B cell (primary cell): ENCODE data around the gene ZNF358. TPM values are rescaled to one million over a fixed set of nuclear protein-coding genes. Genes with fewer than 3 reads are reported as not detected.

Experiments
- ATAC-seq: fragments of 200-7000 bp; cut with Tn5 transposase; one replicate; pipeline ENCODE4 v1.10.0; 2021; ENCODE audit warnings: low read depth, mild to moderate bottlenecking, moderate number of reproducible peaks, moderate library complexity
- CTCF ChIA-PET: fragments of 350-600 bp; sonication (Branson Sonifier 250); formaldehyde crosslinking; loops from one replicate; lab custom pipeline; 2021; ENCODE audit warnings: antibody characterized with exemption, inconsistent platforms; lab: Charles Lee
- POLR2A ChIA-PET: fragments of 350-600 bp; sonication (Branson Sonifier 250); formaldehyde crosslinking; loops from one replicate; lab custom pipeline; 2021; ENCODE audit warnings: antibody characterized with exemption; lab: Charles Lee
- DNase-seq: peaks from one replicate; pipeline ENCODE4 v3.0.0; 2013
- H2AFZ ChIP-seq: 2 replicates; pipeline ENCODE4 v1.6.1; 2012; ENCODE audit warnings: mild to moderate bottlenecking, low read depth, low read length; ENCODE audit not compliant: insufficient read depth, poor library complexity, severe bottlenecking
- H3K27ac ChIP-seq, 2 donors: 1 replicate in 1 of 2; 2 replicates in 1 of 2; pipeline ENCODE4 v1.5.1; 2012 to 2013; ENCODE audit warnings: low read length in 2 of 2, mild to moderate bottlenecking in 2 of 2, moderate library complexity in 1 of 2
- H3K27me3 ChIP-seq, 4 experiments: fragments of 200-600 bp in 1 of 4; sonication (generic) in 1 of 4; replicated peaks in 1 of 4; 1 replicate in 2 of 4; 2 replicates in 2 of 4; pipeline versions ENCODE4 v1.6.1 to v1.7.0; 2013 to 2016; ENCODE audit warnings: low read length in 3 of 4, mild to moderate bottlenecking in 2 of 4, mixed read lengths in 1 of 4, moderate library complexity in 1 of 4; ENCODE audit not compliant: insufficient read depth in 4 of 4, control insufficient read depth in 3 of 4; ENCODE audit errors: control extremely low read depth in 1 of 4
- H3K36me3 ChIP-seq, 2 experiments: replicated peaks in 1 of 2; 1 replicate in 1 of 2; 2 replicates in 1 of 2; pipeline versions ENCODE4 v1.6.1 to v1.7.1; 2013; ENCODE audit warnings: low read length in 1 of 2; ENCODE audit not compliant: insufficient read depth in 2 of 2, control insufficient read depth in 1 of 2; ENCODE audit errors: control extremely low read depth in 1 of 2, extremely low read depth in 1 of 2
- H3K4me1 ChIP-seq, 2 donors: fragments of 200-600 bp in 1 of 2; sonication (generic) in 1 of 2; 1 replicate in 1 of 2; 2 replicates in 1 of 2; pipeline versions ENCODE4 v1.5.1 to v1.6.1; 2013 to 2017; ENCODE audit warnings: low read length in 2 of 2; ENCODE audit not compliant: control insufficient read depth in 2 of 2, insufficient read depth in 2 of 2
- H3K4me2 ChIP-seq: replicated peaks from 2 replicates; pipeline ENCODE3; 2012; ENCODE audit warnings: mild to moderate bottlenecking, low read depth, low read length; ENCODE audit not compliant: poor library complexity, severe bottlenecking
- H3K4me3 ChIP-seq, 5 experiments: fragments of 200-600 bp in 1 of 5; sonication (generic) in 1 of 5; 1 replicate in 3 of 5; 2 replicates in 2 of 5; pipeline versions ENCODE4 v1.5.1 to v1.7.0; 2011 to 2016; ENCODE audit warnings: low read length in 4 of 5, mild to moderate bottlenecking in 4 of 5, low read depth in 2 of 5, control low read depth in 1 of 5, moderate library complexity in 1 of 5; ENCODE audit not compliant: insufficient read depth in 1 of 5; ENCODE audit errors: control extremely low read depth in 1 of 5, extremely low read depth in 1 of 5
- H3K79me2 ChIP-seq: fragments of 200-600 bp; sonication (generic); one replicate; pipeline ENCODE4 v1.6.0; 2016; ENCODE audit warnings: low read length; ENCODE audit not compliant: control insufficient read depth, insufficient read depth
- H3K9ac ChIP-seq: fragments of 200-600 bp; sonication (generic); 2 replicates; pipeline ENCODE4 v1.6.1; 2017; ENCODE audit warnings: mild to moderate bottlenecking, low read length, moderate library complexity
- H3K9me3 ChIP-seq, 3 donors: one replicate each; pipeline versions ENCODE4 v1.6.1 to v1.7.1; 2013; ENCODE audit warnings: low read length in 2 of 3; ENCODE audit not compliant: control insufficient read depth in 2 of 3, insufficient read depth in 1 of 3; ENCODE audit errors: control extremely low read depth in 1 of 3
- H4K20me1 ChIP-seq: 2 replicates; pipeline ENCODE4 v1.6.0; 2012; ENCODE audit warnings: mild to moderate bottlenecking, low read length; ENCODE audit not compliant: insufficient read depth, control insufficient read depth, poor library complexity, severe bottlenecking
- H3K27ac Mint-ChIP-seq: one replicate; pipeline ENCODE4 v1.8.0; 2021; ENCODE audit warnings: mixed read lengths
- H3K27me3 Mint-ChIP-seq: one replicate; pipeline ENCODE4 v1.8.0; 2021; ENCODE audit warnings: mixed read lengths
- H3K4me1 Mint-ChIP-seq: one replicate; pipeline ENCODE4 v1.8.0; 2021; ENCODE audit warnings: mixed read lengths
- H3K4me3 Mint-ChIP-seq: one replicate; pipeline ENCODE4 v1.8.0; 2021; ENCODE audit warnings: mixed read lengths
- H3K9me3 Mint-ChIP-seq: one replicate; pipeline ENCODE4 v1.8.0; 2022; ENCODE audit warnings: mixed read lengths; ENCODE audit not compliant: insufficient read depth
- EZH2 ChIP-seq: IDR thresholded peaks from 2 replicates; pipeline ENCODE4 v1.6.1; 2012; ENCODE audit warnings: borderline replicate concordance, low read depth, mild to moderate bottlenecking, moderate library complexity, low read length; ENCODE audit not compliant: insufficient read depth, poor library complexity, severe bottlenecking
- WGBS: methylation state at CpG from one replicate; pipeline ENCODE4 v1.1.5; 2013; ENCODE audit warnings: missing lambda C conversion rate; ENCODE audit not compliant: insufficient coverage; 5-methylcytosine and 5-hydroxymethylcytosine counted together
- intact Hi-C: fragments of 100-400 bp; cut with micrococcal nuclease; formaldehyde crosslinking; loops from one replicate; pipeline ENCODE4 v1.10.0; 2022
- polyA plus RNA-seq: library from polyadenylated mRNA; depleted of rRNA; stranded (reverse); fragments of >200 nt; gene quantifications from 2 replicates; pipeline ENCODE4 v1.2.3, GENCODE V29; 2012
- total RNA-seq, 2 donors: library from RNA; stranded (reverse); fragments of 120-200 nt in 1 of 2; gene quantifications; 1 replicate in 1 of 2; 2 replicates in 1 of 2; pipeline versions ENCODE4 v1.2.3 to v1.2.4, GENCODE V29; 2013 to 2022
- TF ChIP-seq, protein P1 (sequence below): fragments of 200-600 bp; IDR thresholded peaks from one replicate; pipeline ENCODE4 v1.8.0; 2022; ENCODE audit warnings: antibody characterized with exemption, mild to moderate bottlenecking

The ZNF358 gene
- total and polyA plus RNA-seq, 2 donors (not counting 1 experiment from before 2014, with no cell fraction given): 8.5 to 17.5 TPM

DNA sequence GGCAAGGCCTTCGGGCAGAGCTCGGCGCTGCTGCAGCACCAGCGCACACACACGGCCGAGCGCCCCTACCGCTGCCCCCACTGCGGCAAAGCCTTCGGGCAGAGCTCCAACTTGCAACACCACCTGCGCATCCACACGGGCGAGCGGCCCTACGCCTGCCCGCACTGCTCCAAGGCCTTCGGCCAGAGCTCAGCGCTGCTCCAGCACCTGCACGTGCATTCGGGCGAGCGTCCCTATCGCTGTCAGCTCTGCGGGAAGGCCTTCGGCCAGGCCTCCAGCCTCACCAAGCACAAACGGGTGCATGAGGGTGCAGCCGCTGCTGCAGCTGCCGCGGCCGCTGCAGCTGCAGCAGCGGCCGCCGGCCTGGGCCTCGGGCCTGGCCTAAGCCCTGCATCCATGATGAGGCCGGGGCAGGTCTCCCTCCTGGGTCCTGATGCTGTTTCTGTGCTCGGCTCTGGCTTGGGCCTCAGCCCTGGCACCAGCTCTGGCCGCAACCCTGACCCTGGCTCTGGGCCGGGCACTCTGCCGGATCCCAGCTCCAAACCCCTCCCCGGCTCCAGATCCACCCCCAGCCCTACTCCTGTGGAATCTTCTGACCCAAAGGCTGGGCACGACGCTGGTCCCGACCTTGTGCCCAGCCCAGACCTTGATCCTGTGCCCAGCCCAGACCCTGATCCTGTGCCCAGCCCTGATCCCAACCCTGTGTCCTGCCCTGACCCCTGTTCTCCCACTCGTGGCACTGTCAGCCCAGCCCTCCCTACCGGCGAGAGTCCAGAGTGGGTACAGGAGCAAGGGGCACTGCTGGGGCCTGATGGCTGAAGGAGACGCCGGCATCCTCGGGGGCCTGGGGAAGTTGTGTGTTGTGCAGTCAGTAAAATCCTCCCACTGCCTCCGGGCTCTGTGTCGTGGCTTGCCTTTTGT is 4.5 kb downstream of the ZNF358 start:
- intact Hi-C loops: loop anchor here (5.0 kb wide), 1 partner anchor 1798 kb away; the partner anchor contains the start of genes CATSPERD and LONP1
- ATAC-seq (no peak), DNase-seq (no peak)
- no peaks in the 10 kb centered on the region for H3K27me3 Mint-ChIP-seq
- Histone ChIP-seq H3K36me3 (no peaks in the 10 kb centered on the region), H3K79me2 (peaks cover 3% of the 10 kb centered on the region), H3K4me2 (no peak overlapping the region), H2AFZ (no peak overlapping the region), H3K9ac (no peak overlapping the region), H3K27ac (no peak overlapping the region), H3K27me3 (no peaks in the 10 kb centered on the region), H3K4me3 (no peak overlapping the region), H3K4me1 (peaks cover 22 to 32% of the 10 kb centered on the region in 2 donors), H4K20me1 (no peaks in the 10 kb centered on the region), H3K9me3 (peaks cover 0 to 3% (median 0%) of the 10 kb centered on the region in 3 donors)
- H3K27ac Mint-ChIP-seq: no peak overlapping the region
- TF ChIP-seq EZH2: no peak
- TF ChIP-seq, protein P1, sequence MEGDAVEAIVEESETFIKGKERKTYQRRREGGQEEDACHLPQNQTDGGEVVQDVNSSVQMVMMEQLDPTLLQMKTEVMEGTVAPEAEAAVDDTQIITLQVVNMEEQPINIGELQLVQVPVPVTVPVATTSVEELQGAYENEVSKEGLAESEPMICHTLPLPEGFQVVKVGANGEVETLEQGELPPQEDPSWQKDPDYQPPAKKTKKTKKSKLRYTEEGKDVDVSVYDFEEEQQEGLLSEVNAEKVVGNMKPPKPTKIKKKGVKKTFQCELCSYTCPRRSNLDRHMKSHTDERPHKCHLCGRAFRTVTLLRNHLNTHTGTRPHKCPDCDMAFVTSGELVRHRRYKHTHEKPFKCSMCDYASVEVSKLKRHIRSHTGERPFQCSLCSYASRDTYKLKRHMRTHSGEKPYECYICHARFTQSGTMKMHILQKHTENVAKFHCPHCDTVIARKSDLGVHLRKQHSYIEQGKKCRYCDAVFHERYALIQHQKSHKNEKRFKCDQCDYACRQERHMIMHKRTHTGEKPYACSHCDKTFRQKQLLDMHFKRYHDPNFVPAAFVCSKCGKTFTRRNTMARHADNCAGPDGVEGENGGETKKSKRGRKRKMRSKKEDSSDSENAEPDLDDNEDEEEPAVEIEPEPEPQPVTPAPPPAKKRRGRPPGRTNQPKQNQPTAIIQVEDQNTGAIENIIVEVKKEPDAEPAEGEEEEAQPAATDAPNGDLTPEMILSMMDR: no peak
- peaks cover 22% of the 10 kb centered on the region for H3K4me1 Mint-ChIP-seq
- no peaks in the 10 kb centered on the region for H3K9me3 Mint-ChIP-seq
- ChIA-PET POLR2A (interaction anchor here (1.0 kb wide), 1 partner anchor 94 kb away, joined by 3 read pairs; no protein-coding TSS in a partner anchor), CTCF (interaction anchor here (0.8 kb wide), 1 partner anchor 86 kb away, joined by 3 read pairs; no protein-coding TSS in a partner anchor)
- H3K4me3 Mint-ChIP-seq: no peak overlapping the region
- 96% methylated on average over 49 of the region's 51 CpGs for WGBS
